HCT116 (cell line): ENCODE results near the gene CBR4. TPM values are rescaled to one million over a fixed set of nuclear protein-coding genes. Genes with fewer than 3 reads are reported as not detected.

Experiments
- ATAC-seq: fragments of 200-7000 bp; cut with Tn5 transposase; 2 replicates; pipeline ENCODE4 v1.9.1; 2020; ENCODE audit warnings: mild to moderate bottlenecking, moderate library complexity
- BruUV-seq: library from RNA; stranded (reverse); fragments of 400-500 nt; replicated peaks from 2 replicates; lab custom pipeline; 2021; lab: Mats Ljungman, UMichigan
- CTCF ChIA-PET: fragments of 300-600 bp; sonication (Branson Sonifier 250); formaldehyde crosslinking; loops from one replicate; lab custom pipeline; 2021; ENCODE audit warnings: antibody characterized with exemption; lab: Charles Lee
- POLR2A ChIA-PET: fragments of 300-600, 350-600 bp; sonication (Branson Sonifier 250); formaldehyde crosslinking; loops from one replicate; lab custom pipeline; 2021; ENCODE audit warnings: antibody characterized with exemption; lab: Charles Lee
- RAD21 ChIA-PET, 2 experiments: fragments of 300-600 bp; sonication (Branson Sonifier 250); formaldehyde crosslinking; loops; one replicate each; lab custom pipeline; 2023; ENCODE audit warnings: low total read pairs in 2 of 2; ENCODE audit not compliant: uncharacterized antibody in 2 of 2, unreplicated experiment in 2 of 2, low non-redundant PET in 1 of 2; lab: Charles Lee
- DNase-seq: peaks from one replicate; pipeline ENCODE4 v3.0.0-alpha.2; 2010; ENCODE audit warnings: low read depth, low spot score
- H2AFZ ChIP-seq: fragments of 200-600 bp; shearing (Covaris generic), sonication (generic); 2 replicates; pipeline ENCODE4 v1.6.1; 2017; ENCODE audit warnings: low read depth, mixed run types, mixed read lengths, antibody characterized with exemption, low read length; ENCODE audit not compliant: poor library complexity, severe bottlenecking
- H3K27ac ChIP-seq: 2 replicates; pipeline ENCODE4 v1.5.1; 2012; ENCODE audit warnings: low read depth, low read length
- H3K27me3 ChIP-seq: fragments of 200-600 bp; sonication (generic); 2 replicates; pipeline ENCODE4 v1.6.1; 2016; ENCODE audit warnings: mixed run types, low read length, mixed read lengths; ENCODE audit not compliant: insufficient read depth
- H3K36me3 ChIP-seq, 2 experiments: fragments of 200-500 bp in 1 of 2; fragments of 200-600 bp in 1 of 2; sonication (Bioruptor generic) in 1 of 2; sonication (generic) in 1 of 2; 2 replicates each; pipeline versions ENCODE4 v1.5.1 to v1.6.1; 2014 to 2016; ENCODE audit warnings: low read length in 2 of 2, inconsistent platforms in 1 of 2, mixed read lengths in 1 of 2, mixed run types in 1 of 2; ENCODE audit not compliant: insufficient read depth in 2 of 2, control insufficient read depth in 1 of 2
- H3K4me1 ChIP-seq, 2 experiments: fragments of 200-600 bp in 1 of 2; sonication (generic) in 1 of 2; 2 replicates each; pipeline versions ENCODE4 v1.5.1 to v1.6.1; 2012 to 2017; ENCODE audit warnings: low read length in 2 of 2, inconsistent platforms in 1 of 2, mild to moderate bottlenecking in 1 of 2, mixed read lengths in 1 of 2, mixed run types in 1 of 2, moderate library complexity in 1 of 2; ENCODE audit not compliant: insufficient read depth in 2 of 2, control insufficient read depth in 1 of 2
- H3K4me2 ChIP-seq: fragments of 200-600 bp; sonication (generic); 2 replicates; pipeline ENCODE4 v1.6.1; 2017; ENCODE audit warnings: mixed run types, low read length, mixed read lengths
- H3K4me3 ChIP-seq, 2 experiments: fragments of 200-600 bp in 1 of 2; sonication (generic) in 1 of 2; replicated peaks in 1 of 2; 2 replicates each; pipeline ENCODE4 v1.5.1; 2011 to 2016; ENCODE audit warnings: low read length in 2 of 2, control low read depth in 1 of 2, low read depth in 1 of 2, mild to moderate bottlenecking in 1 of 2, mixed read lengths in 1 of 2, mixed run types in 1 of 2
- H3K79me2 ChIP-seq: fragments of 200-600 bp; sonication (generic); 2 replicates; pipeline ENCODE4 v1.6.1; 2017; ENCODE audit warnings: mild to moderate bottlenecking, mixed run types, low read length, moderate library complexity, mixed read lengths; ENCODE audit not compliant: insufficient read depth
- H3K9ac ChIP-seq: fragments of 200-600 bp; sonication (generic); 2 replicates; pipeline ENCODE4 v1.6.1; 2016; ENCODE audit warnings: low read length, mixed read lengths
- H3K9me2 ChIP-seq: fragments of 200-600 bp; sonication (generic), shearing (Covaris generic); 2 replicates; pipeline ENCODE4 v1.6.1; 2017; ENCODE audit warnings: mixed run types, mild to moderate bottlenecking, moderate library complexity; ENCODE audit not compliant: insufficient read depth
- H3K9me3 ChIP-seq, 2 experiments: fragments of 200-500 bp in 1 of 2; fragments of 200-600 bp in 1 of 2; sonication (Bioruptor generic) in 1 of 2; sonication (generic) in 1 of 2; 2 replicates each; pipeline ENCODE4 v1.6.1; 2014 to 2017; ENCODE audit warnings: low read length in 2 of 2, mixed read lengths in 2 of 2, inconsistent platforms in 1 of 2, low read depth in 1 of 2, mild to moderate bottlenecking in 1 of 2, mixed run types in 1 of 2, moderate library complexity in 1 of 2; ENCODE audit not compliant: control insufficient read depth in 1 of 2, insufficient read depth in 1 of 2
- H4K20me1 ChIP-seq: fragments of 200-600 bp; sonication (generic), shearing (Covaris generic); 2 replicates; pipeline ENCODE4 v1.6.1; 2017; ENCODE audit warnings: mixed run types, mild to moderate bottlenecking, moderate library complexity; ENCODE audit not compliant: insufficient read depth
- ATF3 ChIP-seq: IDR thresholded peaks from 2 replicates; pipeline ENCODE4 v1.6.1; 2012
- CBX3 ChIP-seq: IDR thresholded peaks from 2 replicates; pipeline ENCODE4 v1.6.1; 2012; ENCODE audit warnings: low read depth
- CEBPB ChIP-seq: IDR thresholded peaks from 2 replicates; pipeline ENCODE4 v1.6.1; 2012; ENCODE audit warnings: low read depth
- EZH2phosphoT487 ChIP-seq: fragments of 200-600 bp; IDR thresholded peaks from 2 replicates; pipeline ENCODE4 v1.6.1; 2018; ENCODE audit warnings: antibody characterized with exemption, borderline replicate concordance
- FOSL1 ChIP-seq: IDR thresholded peaks from 2 replicates; pipeline ENCODE4 v1.6.1; 2012; ENCODE audit warnings: low read depth
- MAX ChIP-seq: IDR thresholded peaks from 2 replicates; pipeline ENCODE4 v1.6.1; 2012
- POLR2AphosphoS5 ChIP-seq: IDR thresholded peaks from 2 replicates; pipeline ENCODE4 v1.6.1; 2011; ENCODE audit warnings: mild to moderate bottlenecking, low read depth, low read length, moderate library complexity
- RAD21 ChIP-seq: IDR thresholded peaks from 2 replicates; pipeline ENCODE4 v1.6.1; 2012; ENCODE audit warnings: low read depth, mild to moderate bottlenecking
- REST ChIP-seq: IDR thresholded peaks from 2 replicates; pipeline ENCODE4 v1.6.1; 2012; ENCODE audit warnings: low read depth
- SIN3A ChIP-seq: IDR thresholded peaks from 2 replicates; pipeline ENCODE4 v1.6.1; 2012; ENCODE audit warnings: low read depth
- SP1 ChIP-seq: IDR thresholded peaks from 2 replicates; pipeline ENCODE4 v1.6.1; 2012; ENCODE audit warnings: low read depth
- SRF ChIP-seq: IDR thresholded peaks from 2 replicates; pipeline ENCODE4 v1.6.1; 2012; ENCODE audit warnings: low read depth
- ZFX ChIP-seq: fragments of 450-650 bp; IDR thresholded peaks from 2 replicates; pipeline ENCODE4 v1.6.1; 2017
- intact Hi-C: fragments of 100-400 bp; cut with micrococcal nuclease; formaldehyde crosslinking; loops from 2 replicates; pipeline ENCODE4 v1.10.0; 2022
- total RNA-seq: library from RNA; stranded (reverse); gene quantifications from one replicate; pipeline ENCODE4 v1.2.1, GENCODE V29; 2021; ENCODE audit not compliant: unreplicated experiment

CBR4 gene
- total RNA-seq, 1 experiment from 2014 or later: 32.3 TPM

GRCh38 chr4:169032883-169033645 is 23.0 kb upstream of the CBR4 start:
- no peaks in the 10 kb centered on the region for H3K9me2 ChIP-seq
- ChIA-PET RAD21 (no interaction called here), POLR2A (interaction anchor here (1.0 to 1.8 kb wide), 3 partner anchors 9 to 83 kb away, joined by 5 to 11 read pairs (median 7); partner anchors contain the start of gene CBR4), CTCF (interaction anchor here (1.3 kb wide), 1 partner anchor 23 kb away, joined by 6 read pairs; the partner anchor contains the start of gene CBR4)
- H3K27me3 ChIP-seq: no peaks in the 10 kb centered on the region
- H3K4me3 ChIP-seq: no peak overlapping the region
- peak overlapping the region; percentile 73 for H2AFZ ChIP-seq
- TF ChIP-seq SIN3A: no peak
- TF ChIP-seq SP1: no peak
- TF ChIP-seq ATF3: no peak
- TF ChIP-seq SRF: no peak
- no peak for TF ChIP-seq CBX3
- TF ChIP-seq FOSL1: no peak
- no peak for TF ChIP-seq RAD21
- no peak for TF ChIP-seq POLR2AphosphoS5
- no peak for TF ChIP-seq ZFX
- no peak for TF ChIP-seq MAX
- no peak for TF ChIP-seq CEBPB
- no peak for TF ChIP-seq EZH2phosphoT487
- no peak for TF ChIP-seq REST
- no peak overlapping the region for H3K27ac ChIP-seq
- ATAC-seq: no peak
- intact Hi-C loops: loop anchor here (5.0 kb wide), 1 partner anchor 239 kb away; the partner anchor contains the start of gene SH3RF1
- no peaks in the 10 kb centered on the region for H4K20me1 ChIP-seq
- H3K79me2 ChIP-seq: no peaks in the 10 kb centered on the region
- BruUV-seq: TSS peak; percentile 94
- H3K9me3 ChIP-seq: no peaks in the 10 kb centered on the region
- peak overlapping the region; percentile 52 for H3K4me2 ChIP-seq
- H3K9ac ChIP-seq: no peak overlapping the region
- DNase-seq: no peak
- H3K4me1 ChIP-seq: peaks cover 15 to 59% of the 10 kb centered on the region in 2 experiments; a peak in 3 of 4 replicates
- H3K36me3 ChIP-seq: no peaks in the 10 kb centered on the region
